NK-92 treated with Interleukin-12 subunit alpha and Interleukin-12 subunit beta, amount 100 ng/mL, for 24 hours (cell line): Measurements from ENCODE around the gene NRAP.
A peak's percentile ranks its signal among the peaks of the same experiment; 100 is the strongest.
"Not testable (repeated sequence)": the region's sequence is repeated elsewhere in the genome, so short reads cannot be mapped to it uniquely, and the experiment has no call there.

ENCODE experiments used
- DNase-seq: peaks from one replicate; lab custom pipeline; 2025; lab: John Stamatoyannopoulos, UW

NRAP gene

GRCh38 chr10:113680190-113681111, 16.6 kb upstream of the NRAP start:
- no peak for DNase-seq

GRCh38 chr10:113679463-113680189, 15.8 kb upstream of the NRAP start, which contains the start of gene CASP7:
Gene CASP7 (plus strand): TSS chr10:113679912. CDS start chr10:113697494, 17,582 bp downstream.
- peak; percentile 84 for DNase-seq

DNA sequence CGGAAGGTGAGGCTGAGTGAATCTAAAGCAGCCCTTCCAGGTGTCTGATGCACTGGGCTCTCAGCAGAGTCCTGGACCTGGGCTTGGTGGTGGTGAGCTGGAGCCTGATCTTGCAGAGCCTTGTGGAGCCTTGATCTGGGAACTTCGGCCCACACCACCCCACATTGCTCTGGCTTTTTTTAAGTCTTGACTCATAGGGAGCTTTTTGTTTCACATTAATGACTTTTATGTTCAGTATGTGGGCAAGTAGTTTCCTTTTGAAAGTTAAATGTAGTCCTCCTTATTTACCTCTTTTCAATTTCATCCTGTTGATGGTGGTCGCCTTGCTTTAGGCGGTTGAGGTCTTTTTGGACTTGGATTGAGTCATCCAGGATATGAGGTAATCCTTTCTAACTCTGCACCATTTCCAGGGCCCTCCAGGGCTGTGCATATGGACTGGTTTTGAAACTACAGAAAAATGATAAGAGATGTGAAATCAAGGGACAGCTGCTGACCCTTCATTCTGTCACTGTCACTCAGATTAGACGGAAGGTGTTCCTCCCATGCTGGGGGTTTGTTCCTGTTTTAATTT, 2.9 kb upstream of the NRAP start:
- no peak for DNase-seq

DNA sequence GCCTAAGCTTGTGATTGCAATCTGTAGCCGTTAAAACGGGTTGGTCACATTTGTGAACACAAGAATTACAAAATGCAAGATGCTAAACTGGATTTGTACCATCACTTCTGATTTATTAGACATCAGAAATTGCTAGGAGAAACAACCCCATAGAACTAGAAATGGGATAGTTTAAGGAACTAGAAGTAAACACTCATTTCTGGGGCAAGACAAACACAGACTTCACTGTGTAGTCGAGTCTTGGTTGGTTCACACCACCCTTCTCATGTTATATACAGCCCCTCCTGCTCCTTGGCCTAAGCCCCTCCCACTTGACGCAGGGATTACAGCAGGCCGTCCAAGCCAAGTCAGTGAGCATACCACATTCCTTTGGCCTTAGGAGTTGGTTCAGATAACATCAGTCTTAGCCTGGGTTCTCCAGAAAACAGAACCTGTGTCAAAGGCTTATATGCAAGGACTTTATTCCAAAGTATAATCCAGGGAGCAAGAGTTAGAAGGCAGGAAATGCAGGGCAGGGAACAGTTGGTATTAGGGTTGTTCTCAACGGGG, 2.0 kb upstream of the NRAP start:
- DNase-seq: no peak

DNA sequence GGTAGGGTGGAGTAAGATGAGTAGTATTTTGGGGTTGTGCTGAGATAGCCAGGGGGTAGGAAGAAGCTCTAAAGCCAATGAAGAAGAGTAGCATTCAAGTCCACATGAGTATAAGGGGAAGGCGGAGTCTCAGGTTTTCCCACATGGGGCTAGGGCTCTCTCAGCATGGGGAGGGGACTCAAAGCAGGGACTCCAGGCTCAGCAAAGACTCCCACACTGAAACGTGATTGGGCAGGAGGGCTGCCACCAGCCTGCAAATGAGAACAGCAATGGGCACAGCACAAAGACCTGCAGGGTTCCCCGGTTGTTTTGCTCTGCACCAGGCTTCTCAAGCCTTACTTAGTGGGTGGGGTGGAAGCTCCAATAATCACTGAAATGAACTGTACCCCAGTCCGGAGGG, 1.5 kb upstream of the NRAP start:
- DNase-seq: no peak

GRCh38 chr10:113663142-113663541, 699 bp downstream of the NRAP start:
- DNase-seq: no peak

GRCh38 chr10:113661332-113661731, 2.5 kb downstream of the NRAP start:
- DNase-seq: no peak

GRCh38 chr10:113657544-113657943, 6.3 kb downstream of the NRAP start:
- no peak for DNase-seq

DNA sequence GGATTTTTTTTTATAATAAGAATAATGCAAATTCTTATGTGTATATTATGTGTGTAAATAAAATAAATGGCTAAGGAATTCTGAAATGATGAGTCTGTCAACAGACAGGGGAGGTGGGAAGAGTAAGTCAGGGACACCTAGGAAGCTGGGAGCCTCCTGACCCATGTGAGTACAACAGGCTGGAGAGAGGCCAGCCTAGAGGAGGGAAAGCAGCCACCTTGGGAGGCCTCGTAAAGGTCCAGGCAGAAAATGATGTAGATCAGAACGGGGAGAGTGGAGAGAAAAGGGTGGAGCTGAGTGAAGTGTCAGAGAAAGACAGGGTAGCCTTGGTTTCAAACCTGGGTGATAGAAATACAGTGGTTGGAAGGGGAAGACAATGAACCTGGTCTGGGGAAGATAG, 6.9 kb downstream of the NRAP start:
- no peak for DNase-seq

DNA sequence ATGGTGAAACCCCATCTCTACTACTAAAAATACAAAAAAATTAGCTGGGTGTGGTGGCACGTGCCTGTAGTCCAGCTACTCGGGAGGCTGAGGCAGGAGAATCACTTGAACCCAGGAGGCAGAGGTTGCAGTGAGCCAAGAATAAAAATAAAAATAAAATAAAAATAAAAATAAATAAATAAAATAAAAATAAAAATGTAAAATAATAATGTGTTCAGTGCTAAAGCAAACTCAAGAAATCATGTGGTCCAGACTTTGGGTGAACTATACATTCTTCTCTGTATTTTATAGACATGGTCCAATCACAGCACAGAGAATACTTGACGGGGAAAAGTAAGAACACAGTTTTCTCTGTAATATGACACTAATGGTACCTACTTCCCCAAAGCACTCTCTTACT, 11.4 kb downstream of the NRAP start:
- DNase-seq: not testable (repeated sequence)

DNA sequence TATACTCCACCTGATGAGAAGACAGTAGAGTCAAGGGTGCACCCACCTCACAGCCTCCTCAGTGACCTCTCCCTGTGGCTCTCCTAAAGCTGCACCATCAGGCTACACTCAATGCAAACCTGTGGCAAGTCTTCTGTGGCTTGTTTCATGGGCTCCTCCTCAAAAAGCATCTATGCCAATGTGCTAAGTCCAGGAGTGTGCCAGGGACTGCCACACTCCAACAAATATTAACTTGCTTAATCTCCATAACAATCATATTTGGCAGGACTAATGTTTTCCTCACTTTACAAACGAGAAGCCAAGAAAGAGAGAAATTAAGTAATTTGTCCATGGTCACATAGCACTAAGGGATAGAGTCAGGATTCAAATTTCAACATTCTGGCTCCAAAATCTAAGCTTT, 11.9 kb downstream of the NRAP start:
- no peak for DNase-seq

- DNase-seq: no peak
Measured at GRCh38 chr10:113651021-113651420, 12.8 kb downstream of the NRAP start.

- no peak for DNase-seq
Measured at GRCh38 chr10:113650172-113650571, 13.7 kb downstream of the NRAP start.

GRCh38 chr10:113648478-113648877, 15.4 kb downstream of the NRAP start:
- DNase-seq: no peak

DNA sequence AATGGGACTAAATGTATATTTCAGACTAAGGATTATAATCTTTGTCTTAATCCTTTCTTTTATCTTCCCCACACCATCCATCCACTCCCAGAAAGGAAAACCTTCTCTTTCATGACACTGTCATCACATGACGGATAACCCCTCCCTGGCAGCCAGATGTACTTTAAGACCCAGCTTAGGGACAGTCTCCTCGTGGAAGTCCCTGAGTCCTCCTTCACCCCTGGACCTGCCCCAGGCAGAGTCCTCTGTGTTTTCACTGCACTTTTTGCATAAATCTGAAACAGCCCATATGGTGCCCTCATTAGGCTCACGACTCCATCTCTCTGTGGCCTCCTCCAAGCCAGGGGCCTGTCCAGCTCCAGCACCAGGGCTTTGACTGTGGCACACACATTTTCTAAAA, 16.0 kb downstream of the NRAP start:
- no peak for DNase-seq

GRCh38 chr10:113646336-113647201, 17.3 kb downstream of the NRAP start:
- no peak for DNase-seq

DNA sequence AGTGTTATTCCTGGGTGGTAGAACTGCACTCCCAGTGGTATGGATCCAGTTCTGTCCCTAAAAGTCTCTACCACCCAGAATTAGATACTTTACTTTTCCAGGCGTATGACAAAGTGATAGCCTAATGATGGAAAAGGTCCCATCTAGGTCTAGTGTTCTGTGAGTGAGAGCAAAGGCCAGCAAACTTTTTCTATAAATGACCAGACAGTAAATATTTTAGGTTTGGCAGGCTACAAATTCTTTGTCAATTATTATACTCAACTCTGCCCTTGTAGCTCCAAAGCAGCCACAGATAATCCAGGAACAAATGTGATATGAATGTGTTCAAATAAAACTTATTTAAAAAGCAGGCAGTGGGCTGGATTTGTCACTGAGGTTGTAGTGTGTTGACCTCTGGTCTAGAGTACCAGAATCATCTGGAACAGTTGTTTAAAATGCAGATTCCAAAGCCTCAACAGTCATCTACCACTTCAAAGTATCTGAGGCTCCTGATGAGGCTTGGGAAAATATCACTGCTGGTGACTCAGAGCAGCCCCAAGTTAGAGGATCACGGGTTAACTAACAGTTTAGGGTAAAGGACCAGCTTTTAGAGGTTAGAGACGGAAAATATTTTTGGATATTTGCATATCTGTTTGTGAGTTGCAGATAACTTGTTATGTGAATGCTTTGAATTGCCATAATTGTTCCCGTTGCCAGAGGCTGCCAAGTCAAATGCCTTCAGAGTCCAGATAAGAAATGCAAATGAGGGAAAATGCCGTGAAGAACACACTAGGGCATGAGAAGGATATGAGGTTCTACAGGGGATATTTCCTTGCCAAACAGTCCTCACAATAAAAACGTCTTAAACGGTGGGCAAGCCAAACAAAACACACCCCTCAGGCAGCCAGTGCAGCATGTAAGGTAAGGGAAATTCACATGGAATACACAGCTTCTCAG, 19.4 kb downstream of the NRAP start:
- DNase-seq: no peak

DNA sequence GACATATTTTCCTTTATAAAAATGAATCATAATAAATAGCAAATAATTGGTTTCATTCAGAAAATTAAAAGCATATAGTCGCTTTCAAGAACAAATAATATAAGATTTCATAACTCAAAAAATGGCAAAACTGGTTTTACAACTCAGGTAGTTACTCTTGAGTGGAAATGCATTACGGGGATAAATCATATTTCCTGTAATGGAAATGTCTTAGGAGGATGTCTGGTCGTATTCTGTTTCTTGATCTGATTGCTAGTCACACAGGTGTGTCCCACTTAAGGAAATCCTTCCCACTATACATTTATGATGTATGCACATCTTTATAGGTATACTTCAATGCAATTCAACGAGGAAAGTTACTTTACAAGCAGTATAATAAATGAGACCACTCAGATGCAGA, 20.7 kb downstream of the NRAP start:
- DNase-seq: no peak

- DNase-seq: no peak
Measured at GRCh38 chr10:113641702-113642101, 22.1 kb downstream of the NRAP start.

DNA sequence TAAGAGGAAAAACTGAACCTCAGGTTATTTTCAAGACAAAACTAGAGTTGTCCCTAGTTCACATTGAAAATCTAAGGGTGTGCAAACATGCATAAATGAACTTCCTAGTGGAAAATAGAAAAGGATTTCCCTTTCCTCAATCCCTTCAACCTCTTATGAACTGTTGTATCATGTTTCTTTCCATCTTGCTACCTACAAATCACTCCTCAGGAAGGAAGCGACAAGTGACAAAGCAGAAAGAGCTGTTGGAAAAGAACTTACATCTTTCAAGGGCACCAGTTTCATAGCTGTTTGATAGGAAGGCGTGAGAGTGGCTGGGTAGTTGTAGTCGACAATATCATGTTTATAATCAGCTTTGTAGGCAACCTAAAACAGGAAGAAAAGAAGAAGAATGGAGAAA, 23.9 kb downstream of the NRAP start:
- DNase-seq: no peak
